DOHH2 (cell line): ENCODE data around the gene PDE11A.

Experiments used
- EZH2phosphoT487 ChIP-seq: fragments of 200-600 bp; sonication (generic); IDR thresholded peaks from 2 replicates; pipeline ENCODE4 v1.6.1; 2017; ENCODE audit warnings: borderline replicate concordance, mild to moderate bottlenecking, antibody characterized with exemption, low read length, moderate library complexity, mixed read lengths
- TF ChIP-seq, protein P1 (sequence below): fragments of 200-600 bp; sonication (generic); IDR thresholded peaks from one replicate; pipeline ENCODE4 v1.5.1; 2014; ENCODE audit warnings: antibody characterized with exemption, mild to moderate bottlenecking, low read depth, low read length; ENCODE audit not compliant: poor library complexity, severe bottlenecking

DNA sequence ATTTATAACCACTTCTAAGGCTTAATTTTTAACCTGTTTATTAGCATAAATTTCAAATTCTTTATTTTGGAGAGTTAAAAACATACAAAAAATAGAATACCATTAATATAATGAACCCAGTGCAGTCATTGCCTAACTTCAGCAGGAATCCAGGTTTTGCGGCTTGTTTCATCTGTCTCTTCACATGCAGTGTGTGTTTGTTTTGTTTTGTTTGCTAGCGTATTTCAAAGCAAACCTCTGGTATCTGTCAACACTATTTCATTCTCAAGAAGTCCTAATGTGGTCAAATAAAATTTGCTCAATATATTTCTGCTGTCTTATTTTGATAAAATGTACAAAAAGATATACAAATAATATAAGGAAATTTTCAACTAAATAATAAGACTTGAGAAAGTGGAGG lies 351.5 kb downstream of the PDE11A start:
- TF ChIP-seq, protein P1, sequence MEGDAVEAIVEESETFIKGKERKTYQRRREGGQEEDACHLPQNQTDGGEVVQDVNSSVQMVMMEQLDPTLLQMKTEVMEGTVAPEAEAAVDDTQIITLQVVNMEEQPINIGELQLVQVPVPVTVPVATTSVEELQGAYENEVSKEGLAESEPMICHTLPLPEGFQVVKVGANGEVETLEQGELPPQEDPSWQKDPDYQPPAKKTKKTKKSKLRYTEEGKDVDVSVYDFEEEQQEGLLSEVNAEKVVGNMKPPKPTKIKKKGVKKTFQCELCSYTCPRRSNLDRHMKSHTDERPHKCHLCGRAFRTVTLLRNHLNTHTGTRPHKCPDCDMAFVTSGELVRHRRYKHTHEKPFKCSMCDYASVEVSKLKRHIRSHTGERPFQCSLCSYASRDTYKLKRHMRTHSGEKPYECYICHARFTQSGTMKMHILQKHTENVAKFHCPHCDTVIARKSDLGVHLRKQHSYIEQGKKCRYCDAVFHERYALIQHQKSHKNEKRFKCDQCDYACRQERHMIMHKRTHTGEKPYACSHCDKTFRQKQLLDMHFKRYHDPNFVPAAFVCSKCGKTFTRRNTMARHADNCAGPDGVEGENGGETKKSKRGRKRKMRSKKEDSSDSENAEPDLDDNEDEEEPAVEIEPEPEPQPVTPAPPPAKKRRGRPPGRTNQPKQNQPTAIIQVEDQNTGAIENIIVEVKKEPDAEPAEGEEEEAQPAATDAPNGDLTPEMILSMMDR = no peak
- TF ChIP-seq EZH2phosphoT487 = no peak
